GM10248 (cell line): ENCODE measurements around the gene SLC13A2.

ENCODE experiments used
- CTCF ChIA-PET: fragments of 300-600 bp; sonication (Branson Sonifier 250); formaldehyde crosslinking; extraction: SDS; loops from one replicate; lab custom pipeline; 2021; ENCODE audit warnings: antibody characterized with exemption; lab: Yijun Ruan, JAX
- POLR2A ChIA-PET: fragments of 350-650 bp; sonication (Branson Sonifier 250); formaldehyde crosslinking; extraction: SDS; loops from one replicate; lab custom pipeline; 2020; ENCODE audit warnings: antibody characterized with exemption; lab: Yijun Ruan, JAX
- DNase-seq: peaks from one replicate; pipeline ENCODE4 v3.0.0; 2012; ENCODE audit errors: extremely low spot score
- CTCF ChIP-seq: IDR thresholded peaks from 2 replicates; pipeline ENCODE4 v1.5.1; 2012; ENCODE audit warnings: mild to moderate bottlenecking, low read depth; ENCODE audit errors: extremely low read depth, missing control alignments, control extremely low read depth

The SLC13A2 gene

GRCh38 chr17:28540231-28540630 lies 66.8 kb downstream of the SLC13A2 start:
- CTCF ChIA-PET, result interaction anchor here (0.6 to 15.2 kb wide), 15 partner anchors 9 to 124 kb away, joined by 3 to 260 read pairs (median 7); partner anchors contain the start of gene ALDOC
- POLR2A ChIA-PET, result no interaction called here
- no peak for TF ChIP-seq CTCF
- no peak for DNase-seq

GRCh38 chr17:28541439-28541838 lies 68.0 kb downstream of the SLC13A2 start:
- ChIA-PET CTCF (interaction anchor here (0.8 to 15.2 kb wide), 10 partner anchors 8 to 61 kb away, joined by 3 to 260 read pairs (median 10); partner anchors contain the start of gene ALDOC), POLR2A (interaction anchor here (0.7 kb wide), 1 partner anchor 20 kb away, joined by 3 read pairs; no protein-coding TSS in a partner anchor)
- DNase-seq, result no peak
- no peak for TF ChIP-seq CTCF

GRCh38 chr17:28544402-28545140 lies 71.1 kb downstream of the SLC13A2 start:
- no peak for TF ChIP-seq CTCF
- CTCF ChIA-PET, result interaction anchor here (1.2 to 15.2 kb wide), 2 partner anchors 9 to 47 kb away, joined by 3 to 260 read pairs; no protein-coding TSS in a partner anchor
- POLR2A ChIA-PET, result no interaction called here
- DNase-seq, result no peak

- DNase-seq, result no peak
- no peak for TF ChIP-seq CTCF
- POLR2A ChIA-PET, result no interaction called here
- CTCF ChIA-PET, result interaction anchor here (1.2 to 5.1 kb wide), 2 partner anchors 9 to 49 kb away, joined by 3 to 48 read pairs; no protein-coding TSS in a partner anchor
Observed at GRCh38 chr17:28545141-28545503, 71.7 kb downstream of the SLC13A2 start.

- no peak for DNase-seq
- TF ChIP-seq CTCF, result no peak
- ChIA-PET CTCF (interaction anchor here (1.0 to 6.3 kb wide), 9 partner anchors 8 to 129 kb away, joined by 3 to 83 read pairs (median 9); partner anchors contain the start of genes PIGS and SPAG5), POLR2A (no interaction called here)
Observed at GRCh38 chr17:28545787-28546415, 72.5 kb downstream of the SLC13A2 start.

GRCh38 chr17:28547096-28547622 lies 73.7 kb downstream of the SLC13A2 start:
- CTCF ChIA-PET, result interaction anchor here (0.7 to 6.3 kb wide), 24 partner anchors 9 to 601 kb away, joined by 3 to 83 read pairs (median 4); partner anchors contain the start of genes ALDOC, PIGS and SPAG5
- no peak for DNase-seq
- POLR2A ChIA-PET, result no interaction called here
- no peak for TF ChIP-seq CTCF
